WI38 (cell line): ENCODE measurements around the gene MICAL2.

Experiments used
- H3K4me3 ChIP-seq: 2 replicates; pipeline ENCODE4 v1.5.1; 2011; ENCODE audit warnings: low read depth, mild to moderate bottlenecking, control low read depth, low read length
- TF ChIP-seq, protein P1 (sequence below): IDR thresholded peaks from 2 replicates; pipeline ENCODE4 v1.5.1; 2012; ENCODE audit warnings: low read depth, mild to moderate bottlenecking, control low read depth, low read length

Gene MICAL2

DNA sequence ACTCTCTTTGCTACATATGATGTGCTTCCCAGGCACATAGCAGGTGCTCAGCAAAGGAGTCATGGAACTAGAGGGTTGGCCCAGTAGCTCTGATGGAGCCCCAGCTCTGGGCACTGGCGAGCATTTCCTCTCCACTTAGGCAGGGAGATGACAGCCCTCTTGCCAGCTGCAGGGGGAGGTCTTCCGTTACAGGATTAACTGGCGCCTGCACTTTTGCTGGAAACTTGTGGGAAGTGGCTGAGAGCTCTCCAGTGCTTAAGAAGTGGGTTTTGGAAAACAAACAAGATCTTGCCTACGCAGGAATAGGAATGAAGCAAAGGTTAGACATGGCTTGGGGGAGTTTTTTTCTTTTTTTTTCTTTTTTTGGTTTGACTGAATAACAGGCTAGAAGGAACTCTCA, 75.5 kb downstream of the MICAL2 start:
- H3K4me3 ChIP-seq: no peak overlapping the region
- TF ChIP-seq, protein P1, sequence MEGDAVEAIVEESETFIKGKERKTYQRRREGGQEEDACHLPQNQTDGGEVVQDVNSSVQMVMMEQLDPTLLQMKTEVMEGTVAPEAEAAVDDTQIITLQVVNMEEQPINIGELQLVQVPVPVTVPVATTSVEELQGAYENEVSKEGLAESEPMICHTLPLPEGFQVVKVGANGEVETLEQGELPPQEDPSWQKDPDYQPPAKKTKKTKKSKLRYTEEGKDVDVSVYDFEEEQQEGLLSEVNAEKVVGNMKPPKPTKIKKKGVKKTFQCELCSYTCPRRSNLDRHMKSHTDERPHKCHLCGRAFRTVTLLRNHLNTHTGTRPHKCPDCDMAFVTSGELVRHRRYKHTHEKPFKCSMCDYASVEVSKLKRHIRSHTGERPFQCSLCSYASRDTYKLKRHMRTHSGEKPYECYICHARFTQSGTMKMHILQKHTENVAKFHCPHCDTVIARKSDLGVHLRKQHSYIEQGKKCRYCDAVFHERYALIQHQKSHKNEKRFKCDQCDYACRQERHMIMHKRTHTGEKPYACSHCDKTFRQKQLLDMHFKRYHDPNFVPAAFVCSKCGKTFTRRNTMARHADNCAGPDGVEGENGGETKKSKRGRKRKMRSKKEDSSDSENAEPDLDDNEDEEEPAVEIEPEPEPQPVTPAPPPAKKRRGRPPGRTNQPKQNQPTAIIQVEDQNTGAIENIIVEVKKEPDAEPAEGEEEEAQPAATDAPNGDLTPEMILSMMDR: no peak

GRCh38 chr11:12186701-12187100, 76.3 kb downstream of the MICAL2 start:
- TF ChIP-seq, protein P1: no peak
- H3K4me3 ChIP-seq: no peak overlapping the region

- TF ChIP-seq, protein P1: no peak
- no peak overlapping the region for H3K4me3 ChIP-seq
Observed at GRCh38 chr11:12187399-12187798, 77.0 kb downstream of the MICAL2 start.

DNA sequence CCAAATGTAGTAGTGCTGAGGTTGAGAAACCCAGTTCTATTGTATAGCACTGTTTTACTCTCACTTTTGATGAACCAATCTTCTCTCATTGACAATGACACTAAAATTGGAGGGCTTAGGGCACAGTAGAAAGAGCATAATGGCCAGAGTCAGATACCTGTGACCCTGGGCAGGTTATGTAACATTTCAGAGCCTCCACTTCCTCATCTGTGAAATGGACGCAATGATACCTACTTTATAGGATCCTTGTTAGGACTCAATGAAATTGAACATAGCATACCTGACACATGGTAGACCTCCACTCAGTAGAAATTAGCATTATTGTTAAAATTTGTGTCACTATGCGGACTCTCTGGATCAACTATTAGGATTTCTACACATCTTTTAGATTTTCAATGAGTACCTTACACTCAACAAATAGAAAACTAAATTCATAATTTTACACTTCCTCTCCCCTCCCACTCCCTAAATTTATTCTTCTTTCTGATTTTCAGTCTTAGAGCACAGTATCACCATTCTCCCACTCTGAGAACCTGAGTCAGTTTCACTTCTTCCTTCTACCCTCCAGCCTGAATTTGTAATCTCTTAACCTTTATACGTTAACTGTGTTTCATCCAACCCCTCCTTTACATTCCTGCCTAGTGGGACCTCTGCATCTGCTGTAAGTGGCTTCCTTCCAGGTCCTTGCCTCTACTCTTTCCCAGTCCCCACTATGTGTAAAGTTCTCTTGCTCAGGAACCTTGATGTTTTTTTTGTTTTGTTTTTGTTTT, 78.3 kb downstream of the MICAL2 start:
- H3K4me3 ChIP-seq: no peak overlapping the region
- TF ChIP-seq, protein P1: no peak

DNA sequence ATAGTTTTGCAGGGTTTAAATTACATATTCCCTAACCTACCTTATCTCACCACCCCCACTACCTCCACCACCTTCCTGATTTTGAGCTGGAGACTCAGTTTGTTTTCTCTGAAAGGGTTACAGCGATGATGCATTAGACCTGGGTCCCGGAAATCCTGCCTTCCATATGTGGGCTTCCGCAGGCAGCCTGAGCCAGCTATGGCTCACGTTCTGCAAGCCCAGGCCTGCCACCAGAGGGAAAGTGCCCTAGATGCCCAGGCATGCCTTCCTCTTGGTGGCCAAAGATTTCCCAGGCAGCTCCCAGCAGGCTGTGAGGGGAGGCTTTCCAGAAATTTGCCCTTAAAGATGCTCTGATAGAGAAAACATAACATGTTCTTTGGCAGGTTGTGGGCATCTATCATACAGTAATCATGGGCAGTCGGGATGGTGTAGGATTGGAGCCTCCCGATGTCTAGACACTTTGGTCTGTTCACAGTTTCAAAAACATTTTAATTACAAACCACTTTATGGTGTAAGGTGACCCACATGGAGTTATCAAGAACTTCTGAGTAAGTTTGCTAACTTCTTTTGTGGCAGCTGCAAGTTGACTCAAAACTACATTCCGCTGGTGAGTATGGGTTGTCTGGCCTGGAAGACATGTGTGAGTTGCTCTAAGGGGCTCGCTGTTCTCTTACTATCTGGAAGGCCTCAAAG, 79.3 kb downstream of the MICAL2 start:
- TF ChIP-seq, protein P1: no peak
- H3K4me3 ChIP-seq: no peak overlapping the region

DNA sequence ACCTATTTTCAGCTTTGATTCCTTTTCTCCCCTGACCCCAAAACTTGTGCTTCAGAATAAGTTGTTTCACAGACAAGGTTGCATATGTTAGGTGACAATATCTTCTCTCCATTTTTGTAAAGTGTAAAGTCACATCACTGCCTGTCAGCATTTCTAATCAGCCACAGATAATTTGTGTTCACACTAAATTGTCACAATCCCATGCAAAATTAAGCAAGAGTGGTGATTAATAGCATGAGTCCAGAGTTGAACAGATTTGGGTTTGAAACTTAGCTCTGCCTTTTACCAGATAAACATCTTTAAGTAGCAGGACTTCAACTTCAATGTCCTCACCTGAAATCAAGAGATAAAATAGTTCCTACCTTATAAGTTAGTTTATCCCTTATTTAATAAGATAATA, 80.1 kb downstream of the MICAL2 start:
- no peak overlapping the region for H3K4me3 ChIP-seq
- TF ChIP-seq, protein P1: no peak
